Upper lobe of left lung (tissue), 6 donors: ENCODE measurements around the gene CADM1. TPM values are rescaled to one million over a fixed set of nuclear protein-coding genes. Genes with fewer than 3 reads are reported as not detected.

Experiments used
- ATAC-seq, 2 donors: fragments of 200-7000 bp; cut with Tn5 transposase; one replicate each; pipeline ENCODE4 v1.9.1; 2022; ENCODE audit warnings: mild to moderate bottlenecking in 2 of 2, moderate library complexity in 2 of 2; ENCODE audit not compliant: low FRiP score in 2 of 2
- DNase-seq, 2 donors: peaks; one replicate each; pipeline ENCODE4 v3.0.0-alpha.2; 2019 to 2020
- H3K27ac ChIP-seq, 4 donors: fragments of 200-600 bp; sonication (generic); one replicate each; pipeline ENCODE4 v1.5.1; 2016 to 2019
- H3K27me3 ChIP-seq, 4 donors: fragments of 200-600 bp; sonication (generic); one replicate each; pipeline ENCODE4 v1.5.1; 2017 to 2019
- H3K36me3 ChIP-seq, 4 donors: fragments of 200-600 bp; sonication (generic); one replicate each; pipeline ENCODE4 v1.5.1; 2016 to 2019
- H3K4me1 ChIP-seq, 4 donors: fragments of 200-600 bp; sonication (generic); one replicate each; pipeline ENCODE4 v1.5.1; 2018 to 2019
- H3K4me3 ChIP-seq, 4 donors: fragments of 200-600 bp; sonication (generic); one replicate each; pipeline ENCODE4 v1.5.1; 2017 to 2019; ENCODE audit warnings: mild to moderate bottlenecking in 2 of 4, moderate library complexity in 1 of 4
- H3K9me3 ChIP-seq, 4 donors: fragments of 200-600 bp; sonication (generic); one replicate each; pipeline ENCODE4 v1.5.1; 2018 to 2019
- EP300 ChIP-seq, 4 donors: sonication (generic); formaldehyde crosslinking; IDR thresholded peaks; one replicate each; pipeline ENCODE4 v1.5.1; 2017; ENCODE audit warnings: antibody characterized with exemption in 4 of 4, control low read depth in 2 of 4
- POLR2A ChIP-seq, 4 donors: fragments of 450-650 bp; IDR thresholded peaks; one replicate each; pipeline ENCODE4 v1.5.1; 2016 to 2017; ENCODE audit warnings: antibody characterized with exemption in 4 of 4, mild to moderate bottlenecking in 2 of 4
- POLR2AphosphoS5 ChIP-seq, 2 donors: sonication (generic); formaldehyde crosslinking; IDR thresholded peaks; one replicate each; pipeline ENCODE4 v1.5.1; 2017; ENCODE audit warnings: antibody characterized with exemption in 2 of 2
- WGBS, 2 donors: methylation state at CpG; one replicate each; pipeline ENCODE4 v1.1.5; 2017 to 2018; 5-methylcytosine and 5-hydroxymethylcytosine counted together
- total RNA-seq, 6 donors: library from RNA; depleted of rRNA in 4 of 6; stranded (reverse); fragments of >200 nt in 4 of 6; gene quantifications; one replicate each; pipeline versions ENCODE4 v1.1.0 to v1.2.1, GENCODE V29; 2016 to 2021
- TF ChIP-seq, protein P1 (sequence below), 6 experiments: fragments of 450-650 bp in 4 of 6; fragments of 200-600 bp in 2 of 6; sonication (generic) in 2 of 6; IDR thresholded peaks; one replicate each; pipeline ENCODE4 v1.5.1; 2016 to 2019; ENCODE audit warnings: antibody characterized with exemption in 6 of 6
- donor health status: DM: no; HTN: no; CAD: no; lungs with moderate emphysema.
- donor health status: DM: no; HTN: yes; CAD: no; lungs with severe emphysema.

Gene CADM1
- total RNA-seq, 6 donors from 2014 or later, result 69.9 to 212 (median 125) TPM

DNA sequence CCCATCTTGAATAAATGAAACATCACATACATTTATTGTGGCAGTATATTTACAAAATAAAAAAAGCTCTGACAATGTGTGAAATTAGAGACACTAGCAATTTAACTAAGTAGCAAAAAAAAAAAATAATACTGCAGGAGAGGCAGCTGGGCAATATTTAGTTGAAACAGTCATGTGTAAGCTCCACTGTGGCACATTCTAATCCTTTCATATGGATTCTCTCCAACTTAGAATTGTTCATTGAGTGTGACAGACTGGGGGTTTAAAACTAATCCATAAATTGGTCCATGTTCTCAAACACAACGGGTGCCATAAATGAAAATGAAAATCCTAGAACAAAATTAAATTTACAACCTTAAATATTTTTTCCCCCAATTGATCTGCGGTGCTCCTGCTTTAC lies 302.1 kb downstream of the CADM1 start:
- no peaks in the 10 kb centered on the region for H3K4me1 ChIP-seq
- ATAC-seq, result no peak
- no peaks in the 10 kb centered on the region for H3K9me3 ChIP-seq

GRCh38 chr11:115201111-115201792 lies 303.0 kb downstream of the CADM1 start:
- 60 to 66% methylated on average over 6 of the region's 6 CpGs for WGBS, 2 donors
- peak in 1 of 2 donors; percentile 85 for ATAC-seq
- no peaks in the 10 kb centered on the region for H3K36me3 ChIP-seq
- no peaks in the 10 kb centered on the region for H3K4me1 ChIP-seq
- no peaks in the 10 kb centered on the region for H3K27me3 ChIP-seq
- TF ChIP-seq EP300 (IDR thresholded peaks at IDR 0.05) (no peak), POLR2AphosphoS5 (IDR thresholded peaks at IDR 0.05) (no peak), POLR2A (IDR thresholded peaks at IDR 0.05) (no peak)
- TF ChIP-seq, protein P1, sequence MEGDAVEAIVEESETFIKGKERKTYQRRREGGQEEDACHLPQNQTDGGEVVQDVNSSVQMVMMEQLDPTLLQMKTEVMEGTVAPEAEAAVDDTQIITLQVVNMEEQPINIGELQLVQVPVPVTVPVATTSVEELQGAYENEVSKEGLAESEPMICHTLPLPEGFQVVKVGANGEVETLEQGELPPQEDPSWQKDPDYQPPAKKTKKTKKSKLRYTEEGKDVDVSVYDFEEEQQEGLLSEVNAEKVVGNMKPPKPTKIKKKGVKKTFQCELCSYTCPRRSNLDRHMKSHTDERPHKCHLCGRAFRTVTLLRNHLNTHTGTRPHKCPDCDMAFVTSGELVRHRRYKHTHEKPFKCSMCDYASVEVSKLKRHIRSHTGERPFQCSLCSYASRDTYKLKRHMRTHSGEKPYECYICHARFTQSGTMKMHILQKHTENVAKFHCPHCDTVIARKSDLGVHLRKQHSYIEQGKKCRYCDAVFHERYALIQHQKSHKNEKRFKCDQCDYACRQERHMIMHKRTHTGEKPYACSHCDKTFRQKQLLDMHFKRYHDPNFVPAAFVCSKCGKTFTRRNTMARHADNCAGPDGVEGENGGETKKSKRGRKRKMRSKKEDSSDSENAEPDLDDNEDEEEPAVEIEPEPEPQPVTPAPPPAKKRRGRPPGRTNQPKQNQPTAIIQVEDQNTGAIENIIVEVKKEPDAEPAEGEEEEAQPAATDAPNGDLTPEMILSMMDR (IDR thresholded peaks at IDR 0.05), result no peak
- no peak for DNase-seq
- no peak overlapping the region for H3K4me3 ChIP-seq
- H3K27ac ChIP-seq, result no peak overlapping the region
- H3K9me3 ChIP-seq, result no peaks in the 10 kb centered on the region

More for the DNA sequence above, 302.1 kb downstream of the CADM1 start:
- DNase-seq, result no peak
- Histone ChIP-seq H3K36me3 (no peaks in the 10 kb centered on the region), H3K4me3 (no peak overlapping the region), H3K27me3 (no peaks in the 10 kb centered on the region), H3K27ac (no peak overlapping the region)
- TF ChIP-seq EP300 (IDR thresholded peaks at IDR 0.05), result no peak
- TF ChIP-seq POLR2AphosphoS5 (IDR thresholded peaks at IDR 0.05), result no peak
- TF ChIP-seq POLR2A (IDR thresholded peaks at IDR 0.05), result no peak
- TF ChIP-seq, protein P1 (IDR thresholded peaks at IDR 0.05), result no peak
- WGBS, 2 donors, result 90 to 95% methylated on average over 2 of the region's 2 CpGs

GRCh38 chr11:115199481-115200069 lies 304.6 kb downstream of the CADM1 start:
- Histone ChIP-seq H3K27ac (no peak overlapping the region), H3K4me1 (no peaks in the 10 kb centered on the region), H3K27me3 (no peaks in the 10 kb centered on the region), H3K4me3 (no peak overlapping the region), H3K36me3 (no peaks in the 10 kb centered on the region), H3K9me3 (no peaks in the 10 kb centered on the region)
- TF ChIP-seq EP300 (IDR thresholded peaks at IDR 0.05) (no peak), POLR2A (IDR thresholded peaks at IDR 0.05) (no peak), POLR2AphosphoS5 (IDR thresholded peaks at IDR 0.05) (no peak)
- TF ChIP-seq, protein P1 (IDR thresholded peaks at IDR 0.05), result no peak
- WGBS, 2 donors, result 75 to 85% methylated on average over 3 of the region's 3 CpGs
- no peak for DNase-seq
- no peak for ATAC-seq

GRCh38 chr11:115198321-115198741 lies 305.9 kb downstream of the CADM1 start:
- no peaks in the 10 kb centered on the region for H3K9me3 ChIP-seq
- 82 to 88% methylated on average over 9 of the region's 9 CpGs for WGBS, 2 donors
- no peak for DNase-seq
- H3K4me1 ChIP-seq, result no peaks in the 10 kb centered on the region
- H3K27me3 ChIP-seq, result no peaks in the 10 kb centered on the region
- H3K36me3 ChIP-seq, result no peaks in the 10 kb centered on the region
- ATAC-seq, result no peak
- H3K27ac ChIP-seq, result no peak overlapping the region
- TF ChIP-seq POLR2AphosphoS5 (IDR thresholded peaks at IDR 0.05), result no peak
- H3K4me3 ChIP-seq, result no peak overlapping the region

DNA sequence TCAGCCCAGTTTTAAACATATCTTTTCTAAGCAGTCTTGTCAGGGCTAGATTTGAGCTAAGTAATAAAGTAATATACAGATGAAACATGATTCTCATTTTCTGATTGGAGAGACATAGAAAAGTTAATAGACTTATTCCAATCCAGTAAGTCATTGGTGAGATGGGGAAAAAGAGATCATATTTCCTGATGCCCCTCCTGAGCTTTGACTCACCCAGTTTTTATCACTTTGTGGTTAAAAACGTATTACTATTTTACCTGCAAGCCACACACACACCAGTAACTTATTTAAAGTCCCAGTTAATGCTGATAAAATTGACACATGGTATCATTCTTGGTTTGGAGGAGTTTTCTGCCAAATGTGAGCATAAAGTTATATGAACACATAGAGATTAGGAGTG lies 306.8 kb downstream of the CADM1 start:
- no peak for DNase-seq
- H3K27me3 ChIP-seq, result no peaks in the 10 kb centered on the region
- H3K27ac ChIP-seq, result no peak overlapping the region
- WGBS, 2 donors, result 63 to 77% methylated on average over 1 of the region's 1 CpG
- H3K4me1 ChIP-seq, result no peaks in the 10 kb centered on the region
- H3K9me3 ChIP-seq, result no peaks in the 10 kb centered on the region
- TF ChIP-seq POLR2A (IDR thresholded peaks at IDR 0.05) (no peak), EP300 (IDR thresholded peaks at IDR 0.05) (no peak), POLR2AphosphoS5 (IDR thresholded peaks at IDR 0.05) (no peak)
- TF ChIP-seq, protein P1 (IDR thresholded peaks at IDR 0.05), result no peak
- no peak overlapping the region for H3K4me3 ChIP-seq
- no peaks in the 10 kb centered on the region for H3K36me3 ChIP-seq
- ATAC-seq, result no peak
